H1 (cell line): ENCODE results near the gene RAD54L. TPM values are rescaled to one million over a fixed set of nuclear protein-coding genes. Genes with fewer than 3 reads are reported as not detected.

Experiments
- CTCF ChIA-PET: fragments of 300-600 bp; sonication (Branson Sonifier 250); formaldehyde crosslinking; loops from one replicate; lab custom pipeline; 2021; ENCODE audit not compliant: partially characterized antibody; lab: Charles Lee
- POLR2A ChIA-PET: fragments of 300-600 bp; sonication (Branson Sonifier 250); formaldehyde crosslinking; loops from one replicate; lab custom pipeline; 2021; ENCODE audit warnings: inconsistent platforms; ENCODE audit not compliant: partially characterized antibody; lab: Charles Lee
- DNase-seq, 2 experiments: peaks; one replicate each; pipeline versions ENCODE4 v3.0.0 to v3.0.0-alpha.2; 2010 to 2022; ENCODE audit warnings: low spot score in 2 of 2, low read depth in 1 of 2, mixed read lengths in 1 of 2
- FAIRE-seq: peaks from 2 replicates; lab custom pipeline; 2011; peaks lifted over from hg19 to GRCh38; lab: Jason Lieb, UNC
- H2AFZ ChIP-seq: 2 replicates; pipeline ENCODE4 v1.8.1; 2012; ENCODE audit warnings: low read length, inconsistent platforms
- H2AK5ac ChIP-seq: 2 replicates; pipeline ENCODE4 v1.6.1; 2013; ENCODE audit warnings: low read depth, low read length
- H2BK120ac ChIP-seq: replicated peaks from 2 replicates; pipeline ENCODE3; 2013; ENCODE audit warnings: low read depth, low read length, inconsistent platforms
- H2BK12ac ChIP-seq: 2 replicates; pipeline ENCODE4 v1.6.1; 2013; ENCODE audit warnings: low read depth, low read length
- H2BK15ac ChIP-seq: 2 replicates; pipeline ENCODE4 v1.6.1; 2013; ENCODE audit warnings: low read length
- H2BK20ac ChIP-seq: 2 replicates; pipeline ENCODE4 v1.6.1; 2013; ENCODE audit warnings: low read length
- H2BK5ac ChIP-seq: 2 replicates; pipeline ENCODE4 v1.6.1; 2013; ENCODE audit warnings: low read depth, low read length
- H3K14ac ChIP-seq: 2 replicates; pipeline ENCODE4 v1.6.1; 2013; ENCODE audit warnings: inconsistent platforms; ENCODE audit not compliant: insufficient read length
- H3K18ac ChIP-seq: 2 replicates; pipeline ENCODE4 v1.6.1; 2013; ENCODE audit warnings: low read length; ENCODE audit errors: extremely low read depth
- H3K23ac ChIP-seq: 2 replicates; pipeline ENCODE4 v1.6.1; 2013; ENCODE audit warnings: inconsistent platforms; ENCODE audit not compliant: insufficient read length
- H3K23me2 ChIP-seq: 2 replicates; pipeline ENCODE4 v1.6.1; 2013; ENCODE audit warnings: low read depth, low read length
- H3K27ac ChIP-seq: 2 replicates; pipeline ENCODE4 v1.6.1; 2011; ENCODE audit warnings: low read depth, low read length, inconsistent platforms
- H3K27me3 ChIP-seq, 4 experiments: replicated peaks in 1 of 4; 1 replicate in 1 of 4; 2 replicates in 3 of 4; pipeline versions ENCODE4 v1.6.1 to v1.8.1; 2011 to 2013; ENCODE audit warnings: low read length in 3 of 4, mild to moderate bottlenecking in 3 of 4, inconsistent platforms in 2 of 4, mixed read lengths in 2 of 4, moderate library complexity in 1 of 4; ENCODE audit not compliant: control insufficient read depth in 3 of 4, insufficient read depth in 3 of 4; ENCODE audit errors: extremely low read depth in 1 of 4
- H3K36me3 ChIP-seq, 4 experiments: 2 replicates each; pipeline versions ENCODE4 v1.6.1 to v1.8.1; 2011 to 2013; ENCODE audit warnings: mild to moderate bottlenecking in 4 of 4, low read length in 3 of 4, moderate library complexity in 2 of 4, control low read depth in 1 of 4, inconsistent platforms in 1 of 4; ENCODE audit not compliant: insufficient read depth in 4 of 4, control insufficient read depth in 2 of 4
- H3K4ac ChIP-seq: replicated peaks from 2 replicates; pipeline ENCODE3; 2013; ENCODE audit warnings: low read length, low read depth, mixed read lengths, inconsistent platforms; ENCODE audit not compliant: insufficient read length
- H3K4me1 ChIP-seq, 4 experiments: replicated peaks in 1 of 4; 1 replicate in 1 of 4; 2 replicates in 3 of 4; pipeline versions ENCODE4 v1.6.1 to v1.8.1; 2011 to 2013; ENCODE audit warnings: low read length in 3 of 4, inconsistent platforms in 2 of 4, mixed read lengths in 1 of 4; ENCODE audit not compliant: insufficient read depth in 4 of 4, control insufficient read depth in 3 of 4
- H3K4me2 ChIP-seq, 2 experiments: 2 replicates each; pipeline versions ENCODE4 v1.6.1 to v1.8.1; 2011 to 2013; ENCODE audit warnings: low read depth in 2 of 2, low read length in 2 of 2, control low read depth in 1 of 2, inconsistent platforms in 1 of 2, mild to moderate bottlenecking in 1 of 2; ENCODE audit not compliant: insufficient read depth in 1 of 2
- H3K4me3 ChIP-seq, 4 experiments: fragments of 200-600, 300-600 bp in 1 of 4; sonication (generic), shearing (Covaris generic), sonication (Bioruptor Twin) in 1 of 4; 2 replicates each; pipeline versions ENCODE4 v1.5.1 to v1.8.1; 2011 to 2016; ENCODE audit warnings: low read length in 4 of 4, low read depth in 3 of 4, control low read depth in 2 of 4, inconsistent platforms in 2 of 4, mild to moderate bottlenecking in 2 of 4, mixed read lengths in 1 of 4, moderate library complexity in 1 of 4; ENCODE audit not compliant: insufficient read depth in 2 of 4; ENCODE audit errors: extremely low read depth in 1 of 4
- H3K56ac ChIP-seq: replicated peaks from 2 replicates; pipeline ENCODE3; 2013; ENCODE audit warnings: low read depth, mild to moderate bottlenecking, mixed read lengths, low read length, inconsistent platforms; ENCODE audit not compliant: insufficient read length
- H3K79me1 ChIP-seq: 2 replicates; pipeline ENCODE4 v1.6.1; 2013; ENCODE audit warnings: low read depth, low read length, control low read depth
- H3K79me2 ChIP-seq, 2 experiments: 2 replicates each; pipeline versions ENCODE4 v1.6.1 to v1.8.1; 2012 to 2013; ENCODE audit warnings: low read length in 2 of 2, mild to moderate bottlenecking in 2 of 2, inconsistent platforms in 1 of 2; ENCODE audit not compliant: insufficient read depth in 2 of 2, control insufficient read depth in 1 of 2
- H3K9ac ChIP-seq, 4 experiments: replicated peaks in 1 of 4; 1 replicate in 1 of 4; 2 replicates in 3 of 4; pipeline versions ENCODE4 v1.6.1 to v1.8.1; 2011 to 2013; ENCODE audit warnings: low read depth in 3 of 4, low read length in 3 of 4, control low read depth in 2 of 4, mild to moderate bottlenecking in 2 of 4, moderate library complexity in 2 of 4, inconsistent platforms in 1 of 4; ENCODE audit errors: extremely low read depth in 1 of 4
- H3K9me3 ChIP-seq, 2 experiments: 2 replicates each; pipeline versions ENCODE4 v1.6.1 to v1.8.1; 2012 to 2013; ENCODE audit warnings: mild to moderate bottlenecking in 2 of 2, moderate library complexity in 2 of 2, control low read depth in 1 of 2, inconsistent platforms in 1 of 2, low read depth in 1 of 2, low read length in 1 of 2, mixed read lengths in 1 of 2; ENCODE audit not compliant: insufficient read depth in 2 of 2
- H4K20me1 ChIP-seq, 2 experiments: replicated peaks in 1 of 2; 2 replicates each; pipeline versions ENCODE3 to v1.8.1; 2011 to 2013; ENCODE audit warnings: inconsistent platforms in 2 of 2, low read length in 2 of 2, mild to moderate bottlenecking in 1 of 2; ENCODE audit not compliant: insufficient read depth in 2 of 2, control insufficient read depth in 1 of 2
- H4K5ac ChIP-seq: 2 replicates; pipeline ENCODE4 v1.6.1; 2013; ENCODE audit warnings: low read length, low read depth, mixed read lengths, inconsistent platforms; ENCODE audit not compliant: insufficient read length
- H4K8ac ChIP-seq: 2 replicates; pipeline ENCODE4 v1.8.0; 2013; ENCODE audit warnings: mild to moderate bottlenecking, moderate library complexity, low read length, inconsistent platforms; ENCODE audit not compliant: insufficient read depth; ENCODE audit errors: extremely low read depth
- H4K91ac ChIP-seq: replicated peaks from 2 replicates; pipeline ENCODE3; 2013; ENCODE audit warnings: low read length, mixed read lengths, inconsistent platforms; ENCODE audit not compliant: insufficient read length
- E2F6 ChIP-seq: IDR thresholded peaks from 2 replicates; pipeline ENCODE4 v1.6.1; 2012; ENCODE audit warnings: inconsistent platforms
- RXRA ChIP-seq: IDR thresholded peaks from 2 replicates; pipeline ENCODE4 v1.6.1; 2011; ENCODE audit warnings: low read depth, mild to moderate bottlenecking, low read length, moderate library complexity; ENCODE audit not compliant: insufficient read depth
- WGBS, 2 experiments: shearing (Covaris generic) in 1 of 2; methylation state at CpG; one replicate each; pipeline versions ENCODE4 v1.1.6 to v1.1.7; 2013 to 2015; ENCODE audit warnings: low lambda C conversion rate in 2 of 2, mixed read lengths in 2 of 2, inconsistent platforms in 1 of 2, low coverage in 1 of 2, missing lambda C conversion rate in 1 of 2; ENCODE audit not compliant: insufficient replicate concordance in 2 of 2, insufficient coverage in 1 of 2, insufficient read length in 1 of 2; ENCODE audit errors: extremely low coverage in 1 of 2, missing lambda C conversion rate in 1 of 2; 5-methylcytosine and 5-hydroxymethylcytosine counted together
- polyA plus RNA-seq, 7 experiments: library from polyadenylated mRNA; depleted of rRNA in 3 of 7; stranded (reverse) in 5 of 7; unstranded in 2 of 7; fragments of >200 nt in 5 of 7; fragments of 200-250 nt in 2 of 7; gene quantifications; 1 replicate in 5 of 7; 2 replicates in 1 of 7; 4 replicates in 1 of 7; pipeline versions ENCODE4 v1.2.1 to v1.2.3, GENCODE V29; 2011 to 2013; ENCODE audit warnings: missing spikeins in 2 of 7, mixed read lengths in 2 of 7
- total RNA-seq: library from RNA; stranded (reverse); fragmentation: NEBNext Ultra II Directional; extraction: Animal tissue kit (Norgen Biotek cat#: 25700); gene quantifications from 2 replicates; pipeline ENCODE4 v1.2.1, GENCODE V29; 2021

The RAD54L gene
- total and polyA plus RNA-seq, 2 of the 8 experiments (the other 6 are each of a cell fraction or from before 2014, with no cell fraction given) = 43.5 to 50.3 TPM

DNA sequence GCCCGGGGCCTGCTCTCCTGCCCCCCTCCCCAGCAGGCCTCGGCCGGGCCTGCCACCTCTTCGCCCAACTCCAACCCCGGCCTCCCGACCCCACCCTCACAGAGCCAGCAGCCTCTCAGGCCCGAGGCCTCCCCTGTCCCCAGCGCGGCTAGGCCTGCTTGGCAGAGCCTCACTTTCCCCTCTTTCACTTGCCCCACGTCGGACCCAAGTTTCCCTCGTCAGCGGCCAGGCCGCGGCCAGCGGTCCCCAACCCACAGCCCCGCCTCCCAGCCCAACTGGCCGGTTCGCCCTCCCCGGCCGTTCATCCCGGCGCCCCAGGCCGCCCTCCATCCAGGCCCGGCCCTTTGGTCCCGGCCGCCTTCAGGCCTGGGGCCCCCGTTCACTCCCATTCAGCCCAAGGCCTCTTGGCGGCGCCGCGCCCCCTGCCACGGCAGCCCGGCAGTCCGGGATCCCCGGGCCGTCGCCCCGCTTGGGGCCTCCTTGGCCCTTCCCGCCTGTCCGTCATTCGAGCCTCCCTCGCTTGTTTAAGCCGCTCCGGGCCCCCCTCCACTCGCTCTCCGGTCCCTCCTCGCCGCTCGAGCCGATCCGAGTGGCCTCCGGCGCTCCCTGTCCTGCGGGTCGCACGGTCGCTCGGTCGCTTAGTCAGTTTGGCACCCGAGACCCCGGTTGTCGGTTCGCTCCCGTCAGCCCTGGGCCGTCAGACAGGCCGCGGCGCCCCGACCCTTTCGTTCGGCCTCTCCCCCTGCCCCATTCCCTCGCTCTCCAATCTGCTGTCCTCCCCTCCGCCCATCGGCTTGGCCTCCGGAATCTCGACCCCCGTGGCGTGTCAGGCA lies 54.5 kb downstream of the RAD54L start:
- Histone ChIP-seq H3K27me3 (no peaks in the 10 kb centered on the region), H2AFZ (no peak overlapping the region), H3K27ac (peak overlapping the region; percentile 92; the same call in 1 of the 2 replicates), H4K20me1 (no peaks in the 10 kb centered on the region), H4K8ac (peak overlapping the region; percentile 90), H2BK120ac (no peak overlapping the region), H4K5ac (peak overlapping the region; percentile 47), H3K9ac (peak overlapping the region; percentile 24 to 87 (median 80); a peak in 6 of 7 replicates), H3K9me3 (no peaks in the 10 kb centered on the region), H2BK5ac (peak overlapping the region; percentile 71; the same call in 1 of the 2 replicates), H3K4me3 (peak overlapping the region; percentile 84 to 97 (median 90)), H3K79me1 (no peaks in the 10 kb centered on the region), H3K56ac (peak overlapping the region; percentile 50), H3K14ac (no peak overlapping the region), H2BK12ac (no peak overlapping the region), H3K79me2 (peaks cover 29 to 77% of the 10 kb centered on the region in 2 experiments), H3K4me2 (peak overlapping the region; percentile 80 to 91), H2AK5ac (no peak overlapping the region), H2BK20ac (no peak overlapping the region), H3K36me3 (peaks cover 0 to 11% (median 5%) of the 10 kb centered on the region in 4 experiments; a peak in 5 of 8 replicates), H3K23ac (no peak overlapping the region), H3K18ac (peak overlapping the region; percentile 72), H2BK15ac (no peak overlapping the region), H3K4me1 (peaks cover 5 to 13% (median 11%) of the 10 kb centered on the region in 4 experiments), H4K91ac (no peak overlapping the region), H3K4ac (peak overlapping the region; percentile 80), H3K23me2 (peaks cover 8% of the 10 kb centered on the region; the same call in 1 of the 2 replicates)
- ChIA-PET CTCF (interaction anchor here (0.8 to 2.1 kb wide), 4 partner anchors 25 to 55 kb away, joined by 3 to 6 read pairs (median 5); no protein-coding TSS in a partner anchor), POLR2A (interaction anchor here (0.8 to 33.1 kb wide), 13 partner anchors 7 to 55 kb away, joined by 3 to 689 read pairs (median 8); partner anchors contain the start of genes NSUN4 and RAD54L)
- peak in 1 of 2 experiments; percentile 79 for DNase-seq
- FAIRE-seq = no peak
- WGBS, 2 experiments = 2% methylated on average over 59 of the region's 79 CpGs; no CpG with 5 or more reads in 1 of the 2 experiments
- TF ChIP-seq RXRA (no peak), E2F6 (no peak)
